PC-9 (cell line): ENCODE measurements around the gene SRMS. TPM values are rescaled to one million over a fixed set of nuclear protein-coding genes. Genes with fewer than 3 reads are reported as not detected.

Source experiments
- BruUV-seq: library from RNA; stranded (reverse); fragments of 400-500 nt; replicated peaks from 2 replicates; lab custom pipeline; 2021; lab: Mats Ljungman, UMichigan
- CTCF ChIA-PET: fragments of 300-600 bp; sonication (Branson Sonifier 250); formaldehyde crosslinking; loops from one replicate; lab custom pipeline; 2022; ENCODE audit warnings: antibody characterized with exemption; lab: Charles Lee
- POLR2A ChIA-PET: fragments of 300-600 bp; sonication (Branson Sonifier 250); formaldehyde crosslinking; loops from one replicate; lab custom pipeline; 2022; ENCODE audit warnings: antibody characterized with exemption; ENCODE audit not compliant: unreplicated experiment; lab: Charles Lee
- DNase-seq, 2 experiments: peaks; one replicate each; pipeline versions ENCODE4 v3.0.0 to v3.0.0-alpha.2; 2015 to 2022; ENCODE audit warnings: mixed read lengths in 1 of 2
- H2AFZ ChIP-seq: fragments of 200-600 bp; sonication (generic); 2 replicates; pipeline ENCODE4 v1.8.1; 2017; ENCODE audit warnings: antibody characterized with exemption
- H3F3A ChIP-seq: fragments of 200-600 bp; sonication (generic); 2 replicates; pipeline ENCODE4 v1.8.1; 2017; ENCODE audit warnings: antibody characterized with exemption, mild to moderate bottlenecking, low read depth; ENCODE audit not compliant: insufficient read depth
- H3K27ac ChIP-seq: fragments of 200-600 bp; sonication (generic); 2 replicates; pipeline ENCODE4 v1.6.1; 2016; ENCODE audit warnings: mixed run types
- H3K27me3 ChIP-seq: fragments of 200-600 bp; sonication (generic); 2 replicates; pipeline ENCODE4 v1.6.1; 2016; ENCODE audit warnings: low read depth, mixed run types; ENCODE audit not compliant: insufficient read depth
- H3K36me3 ChIP-seq: fragments of 200-600 bp; sonication (generic); 2 replicates; pipeline ENCODE4 v1.6.1; 2016; ENCODE audit warnings: low read depth, mixed run types
- H3K4me1 ChIP-seq: fragments of 200-600 bp; sonication (generic); replicated peaks from 2 replicates; pipeline ENCODE4 v1.6.1; 2016; ENCODE audit warnings: mixed run types; ENCODE audit not compliant: insufficient read depth
- H3K4me2 ChIP-seq: fragments of 200-600 bp; sonication (generic); 2 replicates; pipeline ENCODE4 v1.6.1; 2017; ENCODE audit warnings: mixed run types
- H3K4me3 ChIP-seq: fragments of 200-600 bp; sonication (generic); 2 replicates; pipeline ENCODE4 v1.6.1; 2016; ENCODE audit warnings: mixed run types
- H3K79me2 ChIP-seq: fragments of 200-600 bp; sonication (generic); 2 replicates; pipeline ENCODE4 v1.6.1; 2017; ENCODE audit warnings: low read depth, mixed run types
- H3K9me2 ChIP-seq: fragments of 200-600 bp; sonication (generic); 2 replicates; pipeline ENCODE4 v1.8.1; 2017; ENCODE audit warnings: mild to moderate bottlenecking; ENCODE audit not compliant: insufficient read depth
- H3K9me3 ChIP-seq: fragments of 200-600 bp; sonication (generic); 2 replicates; pipeline ENCODE4 v1.8.1; 2016; ENCODE audit warnings: low read depth; ENCODE audit not compliant: insufficient read depth
- H4K20me1 ChIP-seq: fragments of 200-600 bp; sonication (generic); 2 replicates; pipeline ENCODE4 v1.8.1; 2017; ENCODE audit not compliant: insufficient read depth
- EZH2 ChIP-seq: fragments of 200-600 bp; sonication (generic); IDR thresholded peaks from 2 replicates; pipeline ENCODE4 v1.8.0; 2017; ENCODE audit warnings: antibody characterized with exemption, low read depth
- intact Hi-C: fragments of 100-400 bp; cut with micrococcal nuclease; formaldehyde crosslinking; loops from one replicate; pipeline ENCODE4 v1.10.0; 2022; ENCODE audit not compliant: unreplicated experiment
- total RNA-seq: library from RNA; stranded (reverse); gene quantifications from 2 replicates; pipeline ENCODE4 v1.2.3, GENCODE V29; 2021
- TF ChIP-seq, protein P1 (sequence below): fragments of 200-600 bp; sonication (generic); conservative IDR thresholded peaks from 2 replicates; pipeline ENCODE4 v1.6.1; 2017; ENCODE audit warnings: mixed run types, antibody characterized with exemption, mild to moderate bottlenecking, moderate library complexity

SRMS gene
- total RNA-seq, 1 experiment from 2014 or later: 1.2 TPM

DNA sequence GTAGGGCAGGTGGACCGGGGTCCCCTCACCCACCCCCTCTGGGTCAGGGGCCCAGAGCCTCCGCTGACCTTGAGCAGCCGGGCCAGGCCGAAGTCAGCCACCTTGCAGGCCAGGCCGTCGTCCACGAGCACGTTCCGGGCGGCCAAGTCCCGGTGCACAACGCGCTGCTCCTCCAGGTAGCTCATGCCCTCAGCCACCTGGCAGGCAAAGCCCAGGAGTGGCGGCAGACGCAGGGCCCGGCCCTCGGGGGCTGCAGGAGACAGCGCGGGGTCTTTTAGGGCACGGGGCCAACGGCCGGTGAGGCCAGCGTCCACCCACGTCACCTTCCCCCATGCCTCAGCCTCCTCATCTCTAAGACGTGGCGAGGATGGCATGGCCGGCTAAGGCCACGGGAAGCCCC is 6.2 kb downstream of the SRMS start:
- no peaks in the 10 kb centered on the region for H3K9me3 ChIP-seq
- H2AFZ ChIP-seq: no peak overlapping the region
- no peak overlapping the region for H3K27ac ChIP-seq
- DNase-seq: no peak
- ChIA-PET CTCF (interaction anchor here (0.5 kb wide), 1 partner anchor 83 kb away, joined by 4 read pairs; no protein-coding TSS in a partner anchor), POLR2A (interaction anchor here (0.6 kb wide), 1 partner anchor 170 kb away, joined by 11 read pairs; no protein-coding TSS in a partner anchor)
- no peaks in the 10 kb centered on the region for H3K27me3 ChIP-seq
- no peaks in the 10 kb centered on the region for H3K36me3 ChIP-seq
- intact Hi-C loops: no loop called here
- BruUV-seq: no TSS peak
- peaks cover 6% of the 10 kb centered on the region; the same call in 1 of the 2 replicates for H3K79me2 ChIP-seq
- H3K4me2 ChIP-seq: peak overlapping the region; percentile 97
- H4K20me1 ChIP-seq: no peaks in the 10 kb centered on the region
- peak overlapping the region; percentile 48 for H3K4me3 ChIP-seq
- TF ChIP-seq, protein P1, sequence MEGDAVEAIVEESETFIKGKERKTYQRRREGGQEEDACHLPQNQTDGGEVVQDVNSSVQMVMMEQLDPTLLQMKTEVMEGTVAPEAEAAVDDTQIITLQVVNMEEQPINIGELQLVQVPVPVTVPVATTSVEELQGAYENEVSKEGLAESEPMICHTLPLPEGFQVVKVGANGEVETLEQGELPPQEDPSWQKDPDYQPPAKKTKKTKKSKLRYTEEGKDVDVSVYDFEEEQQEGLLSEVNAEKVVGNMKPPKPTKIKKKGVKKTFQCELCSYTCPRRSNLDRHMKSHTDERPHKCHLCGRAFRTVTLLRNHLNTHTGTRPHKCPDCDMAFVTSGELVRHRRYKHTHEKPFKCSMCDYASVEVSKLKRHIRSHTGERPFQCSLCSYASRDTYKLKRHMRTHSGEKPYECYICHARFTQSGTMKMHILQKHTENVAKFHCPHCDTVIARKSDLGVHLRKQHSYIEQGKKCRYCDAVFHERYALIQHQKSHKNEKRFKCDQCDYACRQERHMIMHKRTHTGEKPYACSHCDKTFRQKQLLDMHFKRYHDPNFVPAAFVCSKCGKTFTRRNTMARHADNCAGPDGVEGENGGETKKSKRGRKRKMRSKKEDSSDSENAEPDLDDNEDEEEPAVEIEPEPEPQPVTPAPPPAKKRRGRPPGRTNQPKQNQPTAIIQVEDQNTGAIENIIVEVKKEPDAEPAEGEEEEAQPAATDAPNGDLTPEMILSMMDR: no peak
- no peak for TF ChIP-seq EZH2
- peaks cover 33% of the 10 kb centered on the region; the same call in 1 of the 2 replicates for H3F3A ChIP-seq
- H3K4me1 ChIP-seq: peaks cover 68% of the 10 kb centered on the region
- H3K9me2 ChIP-seq: no peaks in the 10 kb centered on the region

DNA sequence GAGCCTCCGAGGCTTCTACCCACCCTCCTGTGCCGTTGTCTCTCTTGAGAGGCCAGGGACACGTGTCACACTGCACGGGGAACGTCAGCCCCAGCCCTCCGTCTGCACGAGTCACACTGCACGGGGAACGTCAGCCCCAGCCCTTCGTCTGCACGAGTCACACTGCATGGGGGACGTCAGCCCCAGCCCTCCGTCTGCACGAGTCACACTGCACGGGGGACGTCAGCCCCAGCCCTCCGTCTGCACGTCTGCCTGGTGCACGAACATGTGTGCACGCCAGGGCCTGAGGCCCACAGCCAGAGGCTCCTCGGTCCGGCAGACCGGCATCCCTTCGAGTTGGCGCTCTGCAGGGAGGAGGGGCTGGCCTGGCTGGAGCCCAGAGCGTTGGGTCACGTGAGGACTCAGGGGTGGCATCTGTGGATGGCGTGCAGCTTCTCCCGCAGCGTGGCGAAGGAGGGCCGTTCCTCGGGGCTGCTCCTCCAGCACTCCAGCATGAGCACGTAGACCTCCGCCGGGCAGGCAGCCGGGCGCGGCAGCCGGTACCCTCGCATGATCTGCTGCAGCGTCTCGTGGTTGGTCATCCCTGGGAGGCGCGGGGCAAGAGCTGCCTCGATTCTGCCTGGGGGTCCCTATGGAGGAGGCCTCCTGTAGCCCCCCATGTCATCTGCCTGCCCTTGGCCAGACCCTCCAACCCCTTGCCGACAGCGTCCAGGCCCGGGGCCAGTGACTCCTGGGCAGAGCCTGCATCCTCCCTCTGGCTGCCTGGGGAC is 6.9 kb downstream of the SRMS start:
- Histone ChIP-seq H3K4me2 (peak overlapping the region; percentile 97), H3K27me3 (no peaks in the 10 kb centered on the region), H3K4me1 (peaks cover 61% of the 10 kb centered on the region), H3K4me3 (peak overlapping the region; percentile 48; the same call in 1 of the 2 replicates), H3K9me3 (no peaks in the 10 kb centered on the region), H2AFZ (no peak overlapping the region), H4K20me1 (no peaks in the 10 kb centered on the region), H3K27ac (no peak overlapping the region), H3K79me2 (peaks cover 6% of the 10 kb centered on the region; the same call in 1 of the 2 replicates), H3K9me2 (no peaks in the 10 kb centered on the region), H3F3A (peaks cover 27% of the 10 kb centered on the region; the same call in 1 of the 2 replicates), H3K36me3 (no peaks in the 10 kb centered on the region)
- BruUV-seq: no TSS peak
- ChIA-PET CTCF (no interaction called here), POLR2A (no interaction called here)
- no peak for DNase-seq
- TF ChIP-seq, protein P1: no peak
- TF ChIP-seq EZH2: no peak
- intact Hi-C loops: no loop called here

DNA sequence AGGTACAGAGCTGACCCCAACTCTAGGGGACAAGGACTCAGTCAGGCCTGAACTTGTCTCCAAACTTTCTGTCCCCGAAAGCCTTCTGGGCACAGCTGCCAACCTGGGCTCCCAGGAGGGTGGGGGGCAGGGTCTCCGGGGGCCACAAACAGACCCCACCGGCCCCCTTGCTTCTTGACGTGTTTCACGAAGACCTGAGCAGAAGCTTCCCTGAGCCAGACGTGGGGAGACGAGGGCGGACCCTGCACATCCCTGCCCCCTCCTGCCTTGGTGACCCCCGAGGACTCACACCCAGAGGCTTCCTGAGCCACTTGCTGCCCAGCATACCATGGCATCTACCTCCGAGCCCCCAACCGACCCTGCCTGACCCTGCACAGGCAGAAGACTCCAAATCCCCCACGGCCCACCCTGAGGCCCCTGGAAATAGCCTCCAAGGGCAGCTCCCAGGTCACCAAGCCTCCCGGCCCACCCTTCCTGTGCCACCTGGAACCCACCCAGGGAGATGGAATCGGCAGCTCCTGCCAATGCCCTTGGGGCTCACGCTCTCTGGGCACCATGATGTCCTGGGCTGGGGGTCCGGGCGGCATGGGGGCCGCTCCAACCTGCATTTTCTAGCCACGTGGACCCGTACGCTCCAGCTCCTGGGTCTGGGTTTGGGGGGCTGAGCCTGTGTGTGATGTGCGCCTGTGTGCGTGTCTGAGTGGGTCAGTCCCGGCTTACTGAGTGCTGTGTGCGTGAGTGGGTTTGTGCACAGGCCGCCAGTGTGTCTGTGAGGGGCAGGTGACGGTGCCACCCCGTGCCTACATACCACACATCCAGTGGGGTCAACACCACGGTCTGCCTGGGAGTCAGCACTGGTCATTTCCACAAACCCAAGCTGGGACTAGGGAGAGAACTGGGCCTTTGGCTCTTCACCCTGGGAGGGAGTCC is 7.8 kb downstream of the SRMS start:
- Histone ChIP-seq H3K27me3 (no peaks in the 10 kb centered on the region), H3K36me3 (no peaks in the 10 kb centered on the region), H3K79me2 (peaks cover 6% of the 10 kb centered on the region; the same call in 1 of the 2 replicates), H3K27ac (peak overlapping the region; percentile 90; the same call in 1 of the 2 replicates), H4K20me1 (no peaks in the 10 kb centered on the region), H3K4me1 (peaks cover 59% of the 10 kb centered on the region), H3K9me2 (no peaks in the 10 kb centered on the region), H2AFZ (no peak overlapping the region), H3K4me2 (peak overlapping the region; percentile 97), H3F3A (peaks cover 28% of the 10 kb centered on the region; the same call in 1 of the 2 replicates), H3K9me3 (no peaks in the 10 kb centered on the region), H3K4me3 (peak overlapping the region; percentile 66; the same call in 1 of the 2 replicates)
- ChIA-PET CTCF (interaction anchor here (0.6 to 3.0 kb wide), 4 partner anchors 13 to 434 kb away, joined by 3 to 43 read pairs (median 4); no protein-coding TSS in a partner anchor), POLR2A (interaction anchor here (0.9 kb wide), 1 partner anchor 417 kb away, joined by 4 read pairs; no protein-coding TSS in a partner anchor)
- TF ChIP-seq, protein P1: no peak
- no peak for TF ChIP-seq EZH2
- no peak for DNase-seq
- intact Hi-C loops: loop anchor here (2.0 to 5.0 kb wide), 4 partner anchors 41 to 581 kb away; partner anchors contain the start of gene ARFRP1
- no TSS peak for BruUV-seq
